CD14-positive monocyte (primary cell): ENCODE data around the gene LEMD3. TPM values are rescaled to one million over a fixed set of nuclear protein-coding genes. Genes with fewer than 3 reads are reported as not detected.

Experiments used
- DNase-seq, 3 donors: peaks; one replicate each; pipeline ENCODE4 v3.0.0-alpha.2; 2011 to 2022
- H2AFZ ChIP-seq: 2 replicates; pipeline ENCODE4 v1.6.0; 2012; ENCODE audit warnings: mild to moderate bottlenecking, low read depth, low read length, inconsistent platforms; ENCODE audit not compliant: insufficient read depth, poor library complexity, severe bottlenecking
- H3K27ac ChIP-seq, 2 donors: 1 replicate in 1 of 2; 2 replicates in 1 of 2; pipeline ENCODE4 v1.5.1; 2012 to 2013; ENCODE audit warnings: low read length in 2 of 2, control low read depth in 1 of 2, inconsistent platforms in 1 of 2, low read depth in 1 of 2, mild to moderate bottlenecking in 1 of 2
- H3K27me3 ChIP-seq, 2 donors: one replicate each; pipeline versions ENCODE4 v1.6.0 to v1.6.1; 2011 to 2013; ENCODE audit warnings: low read length in 2 of 2; ENCODE audit not compliant: control insufficient read depth in 2 of 2, insufficient read depth in 2 of 2
- H3K36me3 ChIP-seq, 2 donors: replicated peaks in 1 of 2; 1 replicate in 1 of 2; 2 replicates in 1 of 2; pipeline versions ENCODE4 v1.5.1 to v1.6.1; 2012 to 2013; ENCODE audit warnings: low read length in 2 of 2, control low read depth in 1 of 2, inconsistent platforms in 1 of 2, mild to moderate bottlenecking in 1 of 2; ENCODE audit not compliant: insufficient read depth in 2 of 2, control insufficient read depth in 1 of 2
- H3K4me1 ChIP-seq, 2 donors: 1 replicate in 1 of 2; 2 replicates in 1 of 2; pipeline versions ENCODE4 v1.5.1 to v1.6.1; 2012 to 2013; ENCODE audit warnings: low read length in 2 of 2, control low read depth in 1 of 2, inconsistent platforms in 1 of 2, mild to moderate bottlenecking in 1 of 2, moderate library complexity in 1 of 2; ENCODE audit not compliant: insufficient read depth in 2 of 2, control insufficient read depth in 1 of 2
- H3K4me2 ChIP-seq: replicated peaks from 2 replicates; pipeline ENCODE3; 2012; ENCODE audit warnings: low read length, moderate library complexity, mild to moderate bottlenecking; ENCODE audit not compliant: poor library complexity, severe bottlenecking; ENCODE audit errors: extremely low read depth
- H3K4me3 ChIP-seq, 3 experiments: fragments of 200-600 bp in 1 of 3; sonication (generic) in 1 of 3; replicated peaks in 1 of 3; 1 replicate in 2 of 3; 2 replicates in 1 of 3; pipeline ENCODE4 v1.5.1; 2011 to 2013; ENCODE audit warnings: low read length in 3 of 3, mild to moderate bottlenecking in 3 of 3, control low read depth in 2 of 3, low read depth in 2 of 3, inconsistent platforms in 1 of 3, moderate library complexity in 1 of 3
- H3K79me2 ChIP-seq: 2 replicates; pipeline ENCODE4 v1.6.0; 2012; ENCODE audit warnings: mild to moderate bottlenecking, control low read depth, inconsistent platforms, low read length, moderate library complexity; ENCODE audit not compliant: insufficient read depth
- H3K9ac ChIP-seq: 2 replicates; pipeline ENCODE4 v1.6.0; 2017; ENCODE audit warnings: low read length, mild to moderate bottlenecking; ENCODE audit not compliant: insufficient read depth, poor library complexity, severe bottlenecking
- H3K9me3 ChIP-seq, 2 donors: replicated peaks in 1 of 2; 1 replicate in 1 of 2; 2 replicates in 1 of 2; pipeline versions ENCODE4 v1.5.1 to v1.6.1; 2012 to 2013; ENCODE audit warnings: low read length in 2 of 2, control low read depth in 1 of 2; ENCODE audit not compliant: control insufficient read depth in 1 of 2, insufficient read depth in 1 of 2
- H4K20me1 ChIP-seq: 2 replicates; pipeline ENCODE4 v1.6.0; 2012; ENCODE audit warnings: mild to moderate bottlenecking, low read length, control low read depth, moderate library complexity; ENCODE audit not compliant: insufficient read depth
- H3K27ac Mint-ChIP-seq, 7 donors: one replicate each; pipeline ENCODE4 v1.8.0; 2020; ENCODE audit warnings: mild to moderate bottlenecking in 7 of 7, mixed read lengths in 7 of 7, moderate library complexity in 6 of 7, inconsistent platforms in 2 of 7
- H3K27me3 Mint-ChIP-seq, 3 donors: one replicate each; pipeline ENCODE4 v1.8.0; 2021 to 2022; ENCODE audit warnings: low read depth in 3 of 3, mild to moderate bottlenecking in 3 of 3, mixed read lengths in 3 of 3, moderate library complexity in 3 of 3, inconsistent platforms in 1 of 3
- H3K36me3 Mint-ChIP-seq, 2 donors: one replicate each; pipeline ENCODE4 v1.8.0; 2020; ENCODE audit warnings: mixed read lengths in 2 of 2, inconsistent platforms in 1 of 2, mild to moderate bottlenecking in 1 of 2
- H3K4me1 Mint-ChIP-seq: one replicate; pipeline ENCODE4 v1.8.0; 2020; ENCODE audit warnings: mild to moderate bottlenecking, mixed read lengths
- H3K4me3 Mint-ChIP-seq, 2 donors: one replicate each; pipeline ENCODE4 v1.8.0; 2020; ENCODE audit warnings: mild to moderate bottlenecking in 2 of 2, mixed read lengths in 2 of 2, moderate library complexity in 1 of 2
- H3K9me3 Mint-ChIP-seq, 7 donors: one replicate each; pipeline ENCODE4 v1.8.0; 2020 to 2022; ENCODE audit warnings: mixed read lengths in 7 of 7, mild to moderate bottlenecking in 6 of 7, moderate library complexity in 6 of 7, inconsistent platforms in 2 of 7
- CTCF ChIP-seq: fragments of 200-600 bp; IDR thresholded peaks from one replicate; pipeline ENCODE4 v1.8.0; 2022; ENCODE audit warnings: antibody characterized with exemption, mild to moderate bottlenecking
- WGBS: methylation state at CpG from one replicate; pipeline ENCODE4 v1.1.5; 2013; ENCODE audit warnings: missing lambda C conversion rate; ENCODE audit not compliant: insufficient coverage; 5-methylcytosine and 5-hydroxymethylcytosine counted together
- intact Hi-C, 2 donors: fragments of 100-400 bp; cut with micrococcal nuclease; formaldehyde crosslinking; loops; one replicate each; pipeline versions ENCODE4 v1.15.0 to v1.15.1; 2023
- polyA plus RNA-seq, 3 donors: library from polyadenylated mRNA; depleted of rRNA in 1 of 3; unstranded in 2 of 3; stranded (reverse) in 1 of 3; fragments of 300-500 nt in 2 of 3; fragments of >200 nt in 1 of 3; fragmentation: Illumina TruSeq in 2 of 3; gene quantifications; 1 replicate in 2 of 3; 2 replicates in 1 of 3; pipeline ENCODE4 v1.2.3, GENCODE V29; 2012 to 2021

LEMD3 gene
- polyA plus RNA-seq, 3 donors = 11.3 to 12.3 (median 11.7) TPM

GRCh38 chr12:65196762-65197567, 27.6 kb downstream of the LEMD3 start:
- TF ChIP-seq CTCF = no peak
- no peak for DNase-seq

GRCh38 chr12:65199604-65200003, 30.2 kb downstream of the LEMD3 start:
- no CpG with 5 or more reads among the region's 2 CpGs for WGBS
- Histone ChIP-seq H3K27me3 (no peaks in the 10 kb centered on the region), H4K20me1 (peaks cover 87% of the 10 kb centered on the region), H3K27ac (no peak overlapping the region), H3K4me3 (no peak overlapping the region), H3K36me3 (peaks cover 0 to 6% of the 10 kb centered on the region in 2 donors), H3K79me2 (peaks cover 90% of the 10 kb centered on the region), H2AFZ (no peak overlapping the region), H3K9me3 (no peaks in the 10 kb centered on the region), H3K4me2 (no peak overlapping the region), H3K9ac (no peak overlapping the region), H3K4me1 (peaks cover 0 to 12% of the 10 kb centered on the region in 2 donors)
- Mint-ChIP-seq H3K4me1 (peaks cover 19% of the 10 kb centered on the region), H3K27ac (no peak overlapping the region), H3K9me3 (peaks cover 0 to 7% (median 3%) of the 10 kb centered on the region in 7 donors), H3K36me3 (peaks cover 19% of the 10 kb centered on the region in 2 donors), H3K4me3 (no peak overlapping the region), H3K27me3 (peaks cover 0 to 1% (median 0%) of the 10 kb centered on the region in 3 donors)
- intact Hi-C loops = no loop called here
- no peak for TF ChIP-seq CTCF
- no peak for DNase-seq

More at GRCh38 chr12:65196762-65197567, 27.6 kb downstream of the LEMD3 start:
- Histone ChIP-seq H3K79me2 (peaks cover 89% of the 10 kb centered on the region), H3K4me1 (peaks cover 6 to 25% of the 10 kb centered on the region in 2 donors), H4K20me1 (peaks cover 85% of the 10 kb centered on the region), H3K9ac (no peak overlapping the region), H3K4me3 (no peak overlapping the region), H3K36me3 (peaks cover 0 to 6% of the 10 kb centered on the region in 2 donors), H3K9me3 (no peaks in the 10 kb centered on the region), H3K27ac (no peak overlapping the region), H3K27me3 (no peaks in the 10 kb centered on the region), H2AFZ (no peak overlapping the region), H3K4me2 (no peak overlapping the region)
- Mint-ChIP-seq H3K27me3 (no peaks in the 10 kb centered on the region), H3K27ac (peak overlapping the region in 1 of 7 donors; percentile 67), H3K36me3 (peaks cover 25 to 30% of the 10 kb centered on the region in 2 donors), H3K9me3 (peaks cover 0 to 7% (median 3%) of the 10 kb centered on the region in 7 donors), H3K4me3 (no peak overlapping the region), H3K4me1 (peaks cover 34% of the 10 kb centered on the region)
- no CpG with 5 or more reads among the region's 2 CpGs for WGBS
- intact Hi-C loops = no loop called here
